Fibroblast of the aortic adventitia (primary cell): ENCODE results near the gene FAM118A. TPM values are rescaled to one million over a fixed set of nuclear protein-coding genes. Genes with fewer than 3 reads are reported as not detected.
"Not testable (repeated sequence)": the region's sequence is repeated elsewhere in the genome, so short reads cannot be mapped to it uniquely, and the experiment has no call there.

ENCODE experiments used
- DNase-seq: peaks from one replicate; pipeline ENCODE4 v3.0.0-alpha.2; 2010; ENCODE audit warnings: low read depth
- H3K4me3 ChIP-seq: 2 replicates; pipeline ENCODE4 v1.5.1; 2011; ENCODE audit warnings: low read depth, mild to moderate bottlenecking, control low read depth, low read length, moderate library complexity
- CTCF ChIP-seq: IDR thresholded peaks from 2 replicates; pipeline ENCODE4 v1.5.1; 2011; ENCODE audit warnings: mild to moderate bottlenecking, low read length, control low read depth, inconsistent platforms; ENCODE audit not compliant: insufficient read depth
- total RNA-seq: library from RNA; depleted of rRNA; stranded (reverse); fragments of >200 nt; gene quantifications from 2 replicates; pipeline ENCODE4 v1.2.3, GENCODE V29; 2012; ENCODE audit warnings: low replicate concordance

The FAM118A gene
- total RNA-seq, 1 donor = 18.4 TPM

GRCh38 chr22:45294030-45294429, 15.7 kb upstream of the FAM118A start:
- TF ChIP-seq CTCF = no peak
- no peak for DNase-seq
- no peak overlapping the region for H3K4me3 ChIP-seq

GRCh38 chr22:45295004-45295403, 14.7 kb upstream of the FAM118A start:
- not testable (repeated sequence) for DNase-seq, H3K4me3 ChIP-seq

GRCh38 chr22:45295492-45295891, 14.2 kb upstream of the FAM118A start:
- TF ChIP-seq CTCF = no peak
- H3K4me3 ChIP-seq = no peak overlapping the region
- DNase-seq = no peak

GRCh38 chr22:45296628-45297297, 13.0 kb upstream of the FAM118A start:
- no peak for DNase-seq
- no peak overlapping the region for H3K4me3 ChIP-seq
- TF ChIP-seq CTCF = no peak

GRCh38 chr22:45298934-45299505, 10.7 kb upstream of the FAM118A start:
- no peak overlapping the region for H3K4me3 ChIP-seq
- DNase-seq = no peak
- no peak for TF ChIP-seq CTCF

- H3K4me3 ChIP-seq = no peak overlapping the region
- DNase-seq = no peak
- TF ChIP-seq CTCF = no peak
Measured at GRCh38 chr22:45302751-45303150, 7.0 kb upstream of the FAM118A start.

- no peak for DNase-seq
- no peak overlapping the region for H3K4me3 ChIP-seq
- TF ChIP-seq CTCF = no peak
Measured at GRCh38 chr22:45303181-45303580, 6.6 kb upstream of the FAM118A start.
